Trophoblast cell (in vitro differentiated cells and primary cell): Measurements from ENCODE around the gene EXPH5.

ENCODE experiments used
- DNase-seq, 2 donors: peaks; one replicate each; pipeline ENCODE4 v3.0.0-alpha.2; 2016
- H2AFZ ChIP-seq: 2 replicates; pipeline ENCODE4 v1.6.1; 2013; ENCODE audit warnings: low read length, moderate library complexity, mild to moderate bottlenecking; ENCODE audit not compliant: insufficient read depth, poor library complexity
- H2AK5ac ChIP-seq: 2 replicates; pipeline ENCODE4 v1.6.1; 2013; ENCODE audit warnings: mild to moderate bottlenecking, low read length
- H2BK120ac ChIP-seq: 2 replicates; pipeline ENCODE4 v1.6.1; 2013; ENCODE audit warnings: low read length, mild to moderate bottlenecking, moderate library complexity; ENCODE audit not compliant: insufficient read depth, poor library complexity
- H2BK12ac ChIP-seq: 2 replicates; pipeline ENCODE4 v1.6.1; 2013; ENCODE audit warnings: mild to moderate bottlenecking, low read length, moderate library complexity
- H2BK5ac ChIP-seq: 2 replicates; pipeline ENCODE4 v1.6.1; 2013; ENCODE audit warnings: low read length, low read depth, moderate library complexity, mild to moderate bottlenecking; ENCODE audit not compliant: poor library complexity
- H3K14ac ChIP-seq: 2 replicates; pipeline ENCODE4 v1.6.1; 2013; ENCODE audit warnings: mild to moderate bottlenecking, low read length
- H3K18ac ChIP-seq: 2 replicates; pipeline ENCODE4 v1.6.1; 2013; ENCODE audit warnings: mild to moderate bottlenecking, low read length
- H3K23ac ChIP-seq: 2 replicates; pipeline ENCODE4 v1.6.1; 2013; ENCODE audit warnings: low read length
- H3K27ac ChIP-seq: 2 replicates; pipeline ENCODE4 v1.5.1; 2013; ENCODE audit warnings: low read depth, mild to moderate bottlenecking, inconsistent platforms, low read length, moderate library complexity
- H3K27me3 ChIP-seq: 2 replicates; pipeline ENCODE4 v1.6.1; 2013; ENCODE audit warnings: inconsistent platforms, mild to moderate bottlenecking, low read length, moderate library complexity; ENCODE audit not compliant: insufficient read depth
- H3K36me3 ChIP-seq, 2 experiments: 1 replicate in 1 of 2; 2 replicates in 1 of 2; pipeline ENCODE4 v1.6.1; 2013; ENCODE audit warnings: low read length in 2 of 2, mild to moderate bottlenecking in 2 of 2, moderate library complexity in 1 of 2; ENCODE audit not compliant: insufficient read depth in 2 of 2, control insufficient read depth in 1 of 2
- H3K4ac ChIP-seq: 2 replicates; pipeline ENCODE4 v1.6.1; 2013; ENCODE audit warnings: low read depth, mild to moderate bottlenecking, low read length, moderate library complexity
- H3K4me1 ChIP-seq, 2 experiments: 1 replicate in 1 of 2; 2 replicates in 1 of 2; pipeline ENCODE4 v1.6.1; 2013; ENCODE audit warnings: low read length in 2 of 2, mild to moderate bottlenecking in 2 of 2, moderate library complexity in 1 of 2; ENCODE audit not compliant: insufficient read depth in 2 of 2, control insufficient read depth in 1 of 2
- H3K4me2 ChIP-seq: 2 replicates; pipeline ENCODE4 v1.6.1; 2013; ENCODE audit warnings: inconsistent platforms, mild to moderate bottlenecking, low read length, moderate library complexity
- H3K4me3 ChIP-seq: 2 replicates; pipeline ENCODE4 v1.5.1; 2013; ENCODE audit warnings: mild to moderate bottlenecking, low read depth, low read length, inconsistent platforms
- H3K79me1 ChIP-seq: one replicate; pipeline ENCODE4 v1.6.1; 2013; ENCODE audit warnings: low read length
- H3K79me2 ChIP-seq: 2 replicates; pipeline ENCODE4 v1.6.1; 2013; ENCODE audit warnings: low read length, mild to moderate bottlenecking; ENCODE audit not compliant: control insufficient read depth, insufficient read depth, poor library complexity
- H3K9ac ChIP-seq: 2 replicates; pipeline ENCODE4 v1.6.1; 2013; ENCODE audit warnings: mild to moderate bottlenecking, low read length
- H3K9me3 ChIP-seq: 2 replicates; pipeline ENCODE4 v1.6.1; 2013; ENCODE audit warnings: low read depth, mild to moderate bottlenecking, control low read depth, inconsistent platforms, low read length; ENCODE audit not compliant: insufficient read depth
- H4K12ac ChIP-seq: 2 replicates; pipeline ENCODE4 v1.6.1; 2013; ENCODE audit warnings: low read depth, mild to moderate bottlenecking, low read length, moderate library complexity
- H4K8ac ChIP-seq: 2 replicates; pipeline ENCODE4 v1.6.1; 2013; ENCODE audit warnings: low read depth, mild to moderate bottlenecking, low read length, moderate library complexity
- H4K91ac ChIP-seq: one replicate; pipeline ENCODE4 v1.6.1; 2013; ENCODE audit warnings: low read depth, mild to moderate bottlenecking, low read length, moderate library complexity
- WGBS: extraction: QIAGEN DNeasy Blood & Tissue Kit; methylation state at CpG from one replicate; pipeline ENCODE4 v1.1.7; 2013; ENCODE audit warnings: missing lambda C conversion rate; ENCODE audit not compliant: insufficient read length, insufficient coverage; ENCODE audit errors: extremely low coverage; 5-methylcytosine and 5-hydroxymethylcytosine counted together

Gene EXPH5

DNA sequence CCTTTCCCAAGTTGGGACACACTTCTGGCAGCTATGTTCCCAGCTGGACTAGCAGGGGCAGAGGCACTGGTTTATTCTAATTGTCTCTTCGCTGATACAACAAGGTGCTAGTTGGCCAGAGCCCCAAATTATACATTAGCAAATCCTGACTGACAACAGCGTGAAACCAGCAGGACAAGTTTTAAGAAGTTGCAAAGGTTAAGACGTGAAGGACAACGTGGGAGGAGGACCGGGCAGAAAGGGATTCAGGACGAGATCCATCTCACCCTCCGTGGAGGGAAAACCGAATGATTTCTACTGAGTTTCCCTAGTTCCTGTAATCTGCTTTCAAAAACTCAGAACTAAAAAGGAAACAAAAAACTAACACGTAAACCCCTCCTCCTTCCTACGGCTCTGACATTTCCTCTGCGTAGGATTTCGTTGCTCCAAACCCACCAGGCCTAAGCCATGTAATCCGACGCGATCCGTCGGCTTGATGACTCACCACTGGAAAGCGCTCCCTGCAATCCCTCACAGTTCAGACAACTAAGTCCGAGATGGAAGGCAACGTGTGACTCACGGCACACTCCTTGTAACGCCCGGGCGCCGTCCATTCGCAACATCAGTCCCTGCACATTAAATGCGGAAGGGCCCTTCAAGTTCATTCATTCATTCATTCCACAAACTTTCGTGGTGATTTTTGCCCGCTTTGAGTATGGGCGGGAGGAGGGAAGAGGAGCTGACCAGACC, 96.1 kb downstream of the EXPH5 start:
- peaks cover 24% of the 10 kb centered on the region for H3K79me1 ChIP-seq
- peak overlapping the region; percentile 85 for H3K14ac ChIP-seq
- peak overlapping the region; percentile 100 for H3K27ac ChIP-seq
- H2BK120ac ChIP-seq = peak overlapping the region; percentile 88
- peaks cover 7% of the 10 kb centered on the region for H3K79me2 ChIP-seq
- H3K18ac ChIP-seq = peak overlapping the region; percentile 79
- peak overlapping the region; percentile 77 for H3K4me3 ChIP-seq
- no peaks in the 10 kb centered on the region for H3K36me3 ChIP-seq
- peaks cover 6 to 27% of the 10 kb centered on the region in 2 experiments for H3K4me1 ChIP-seq
- H3K4ac ChIP-seq = peak overlapping the region; percentile 35
- peak overlapping the region; percentile 47 for H2AFZ ChIP-seq
- no peak overlapping the region for H3K23ac ChIP-seq
- H3K27me3 ChIP-seq = no peaks in the 10 kb centered on the region
- peak overlapping the region; percentile 7 for H2AK5ac ChIP-seq
- DNase-seq = peak; percentile 99
- H3K9me3 ChIP-seq = no peaks in the 10 kb centered on the region
- H3K4me2 ChIP-seq = peak overlapping the region; percentile 95
- H4K8ac ChIP-seq = peak overlapping the region; percentile 87
- H4K91ac ChIP-seq = peak overlapping the region; percentile 97
- H4K12ac ChIP-seq = peak overlapping the region; percentile 55
- peak overlapping the region; percentile 91 for H2BK5ac ChIP-seq
- H2BK12ac ChIP-seq = peak overlapping the region; percentile 9
- WGBS = no CpG with 5 or more reads among the region's 30 CpGs
- H3K9ac ChIP-seq = peak overlapping the region; percentile 85

DNA sequence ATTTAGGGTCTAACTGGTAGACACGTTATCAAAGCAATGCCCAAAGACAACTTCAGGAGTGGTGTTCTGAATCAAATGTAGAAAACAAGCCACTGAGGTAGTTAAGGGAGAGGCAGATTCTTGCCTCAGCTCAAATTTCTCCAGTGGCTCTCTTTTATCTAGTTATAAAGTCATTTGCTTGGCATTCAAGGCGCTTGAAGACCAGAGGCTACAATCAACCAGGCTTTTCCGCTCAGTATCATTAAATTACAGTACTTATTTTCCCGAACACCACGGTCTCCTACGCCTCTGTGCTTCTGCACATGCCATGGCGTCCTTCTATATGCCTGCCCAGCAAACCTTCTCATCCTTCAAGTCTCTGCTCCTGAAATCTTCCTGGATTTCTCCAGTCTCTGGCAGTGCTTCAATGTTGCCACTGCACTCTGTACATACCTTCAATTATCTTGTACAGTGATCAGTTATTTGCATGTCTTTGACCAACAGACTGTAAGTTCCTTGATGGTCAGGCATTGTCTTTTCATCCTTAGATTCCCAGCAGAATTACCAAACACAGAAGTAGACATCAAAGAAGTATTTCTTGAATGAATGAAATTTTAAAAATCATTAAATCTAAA, 96.8 kb downstream of the EXPH5 start:
- WGBS = no CpG with 5 or more reads among the region's 7 CpGs

DNA sequence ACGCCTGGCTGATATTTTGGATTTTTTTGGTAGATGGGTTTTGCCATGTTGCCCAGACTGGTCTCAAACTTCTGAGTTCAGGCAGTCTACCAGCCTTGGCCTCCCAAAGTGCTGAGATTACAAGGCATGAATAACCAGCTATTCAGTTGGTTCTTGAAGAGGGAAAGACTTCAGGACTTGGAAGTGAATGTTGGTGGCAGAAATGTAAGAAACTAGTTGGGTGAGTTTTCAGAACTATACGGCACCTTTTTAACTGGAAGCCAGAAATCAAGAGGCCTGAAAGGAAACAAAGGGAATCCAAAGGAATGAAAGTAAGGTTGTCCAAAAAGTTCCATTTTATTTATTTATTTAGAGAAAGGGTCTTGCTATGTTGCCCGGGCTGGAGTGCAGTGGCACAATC, 98.2 kb downstream of the EXPH5 start:
- WGBS = no CpG with 5 or more reads among the region's 3 CpGs
- H2BK120ac ChIP-seq = no peak overlapping the region
- H2AFZ ChIP-seq = no peak overlapping the region
- H3K14ac ChIP-seq = peak overlapping the region; percentile 40
- H3K9ac ChIP-seq = no peak overlapping the region
- H3K27ac ChIP-seq = peak overlapping the region; percentile 38
- H2BK5ac ChIP-seq = peak overlapping the region; percentile 12
- H2BK12ac ChIP-seq = no peak overlapping the region
- peak overlapping the region; percentile 83 for H2AK5ac ChIP-seq
- no peak overlapping the region for H3K23ac ChIP-seq
- peak in 1 of 2 donors; percentile 56 for DNase-seq
- no peak overlapping the region for H4K12ac ChIP-seq
- peaks cover 6 to 26% of the 10 kb centered on the region in 2 experiments for H3K4me1 ChIP-seq
- peaks cover 0 to under 1% of the 10 kb centered on the region in 2 experiments for H3K36me3 ChIP-seq
- H3K18ac ChIP-seq = peak overlapping the region; percentile 80
- no peak overlapping the region for H3K4me3 ChIP-seq
- no peak overlapping the region for H3K4me2 ChIP-seq
- peak overlapping the region; percentile 59 for H4K91ac ChIP-seq
- no peaks in the 10 kb centered on the region for H3K27me3 ChIP-seq
- peaks cover 7% of the 10 kb centered on the region for H3K79me2 ChIP-seq
- peaks cover 24% of the 10 kb centered on the region for H3K79me1 ChIP-seq
- no peaks in the 10 kb centered on the region for H3K9me3 ChIP-seq
- H3K4ac ChIP-seq = peak overlapping the region; percentile 59
- peak overlapping the region; percentile 61 for H4K8ac ChIP-seq

More for the DNA sequence above, 96.8 kb downstream of the EXPH5 start:
- Histone ChIP-seq H3K23ac (no peak overlapping the region), H3K4me1 (peaks cover 6 to 25% of the 10 kb centered on the region in 2 experiments), H3K27ac (peak overlapping the region; percentile 100), H2BK5ac (peak overlapping the region; percentile 25), H3K79me2 (peaks cover 7% of the 10 kb centered on the region), H2BK120ac (peak overlapping the region; percentile 18), H4K8ac (peak overlapping the region; percentile 44), H3K18ac (no peak overlapping the region), H4K91ac (peak overlapping the region; percentile 41), H3K9ac (no peak overlapping the region), H3K4me2 (peak overlapping the region; percentile 95), H3K9me3 (no peaks in the 10 kb centered on the region), H2AK5ac (no peak overlapping the region), H3K4ac (peak overlapping the region; percentile 6), H3K79me1 (peaks cover 24% of the 10 kb centered on the region), H3K4me3 (no peak overlapping the region), H3K36me3 (no peaks in the 10 kb centered on the region), H4K12ac (no peak overlapping the region), H3K14ac (peak overlapping the region; percentile 29), H2BK12ac (peak overlapping the region; percentile 19), H2AFZ (peak overlapping the region; percentile 15), H3K27me3 (no peaks in the 10 kb centered on the region)
- DNase-seq = peak; percentile 32 to 69

DNA sequence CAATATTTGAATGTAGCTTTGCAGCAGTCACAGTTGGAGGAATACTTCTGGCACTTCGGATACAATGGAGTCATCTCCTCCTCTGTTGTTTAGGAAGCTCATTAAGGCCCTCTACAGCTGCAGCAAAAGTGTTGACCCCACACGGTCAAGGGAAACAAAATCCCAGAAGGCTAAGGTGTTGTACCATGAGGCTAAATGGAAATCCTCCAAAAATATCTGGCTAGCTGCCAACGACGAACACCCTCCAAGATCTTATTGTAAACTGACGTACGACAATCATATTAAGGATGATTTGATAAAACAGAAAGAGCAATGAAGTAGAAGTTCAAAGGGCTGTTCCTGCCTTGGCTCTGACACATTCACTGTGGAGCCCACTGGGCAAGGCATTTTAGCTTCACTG, 99.4 kb downstream of the EXPH5 start:
- H3K9me3 ChIP-seq = no peaks in the 10 kb centered on the region
- no peak overlapping the region for H2BK120ac ChIP-seq
- no peaks in the 10 kb centered on the region for H3K27me3 ChIP-seq
- H4K8ac ChIP-seq = no peak overlapping the region
- no peak overlapping the region for H2AK5ac ChIP-seq
- H2BK12ac ChIP-seq = no peak overlapping the region
- no peak overlapping the region for H3K27ac ChIP-seq
- WGBS = no CpG with 5 or more reads among the region's 6 CpGs
- no peak overlapping the region for H3K4me3 ChIP-seq
- no peak overlapping the region for H3K14ac ChIP-seq
- no peak overlapping the region for H2BK5ac ChIP-seq
- peaks cover 6 to 21% of the 10 kb centered on the region in 2 experiments for H3K4me1 ChIP-seq
- H3K4ac ChIP-seq = no peak overlapping the region
- no peak overlapping the region for H3K18ac ChIP-seq
- H3K4me2 ChIP-seq = no peak overlapping the region
- H4K91ac ChIP-seq = no peak overlapping the region
- H2AFZ ChIP-seq = no peak overlapping the region
- H3K9ac ChIP-seq = no peak overlapping the region
- H3K79me1 ChIP-seq = peaks cover 21% of the 10 kb centered on the region
- H4K12ac ChIP-seq = no peak overlapping the region
- H3K23ac ChIP-seq = no peak overlapping the region
- peaks cover 7% of the 10 kb centered on the region for H3K79me2 ChIP-seq
- DNase-seq = no peak
- H3K36me3 ChIP-seq = peaks cover 4 to 7% of the 10 kb centered on the region in 2 experiments
